Keratinocyte (primary cell): ENCODE results near the gene FOXR2. TPM values are rescaled to one million over a fixed set of nuclear protein-coding genes. Genes with fewer than 3 reads are reported as not detected.

Experiments used
- DNase-seq: peaks from one replicate; pipeline ENCODE4 v3.0.0-alpha.2; 2011; ENCODE audit warnings: low read depth, missing footprints, low spot score
- FAIRE-seq: peaks from 2 replicates; lab custom pipeline; 2011; peaks lifted over from hg19 to GRCh38; lab: Jason Lieb, UNC
- H2AFZ ChIP-seq: 2 replicates; pipeline ENCODE4 v1.6.0; 2012; ENCODE audit warnings: low read length, control low read depth, inconsistent platforms; ENCODE audit not compliant: control insufficient read depth
- H3K27ac ChIP-seq: 2 replicates; pipeline ENCODE4 v1.5.1; 2011; ENCODE audit warnings: low read length; ENCODE audit not compliant: control insufficient read depth, insufficient read depth
- H3K27me3 ChIP-seq: 3 replicates; pipeline ENCODE4 v1.6.0; 2011; ENCODE audit warnings: low read length; ENCODE audit not compliant: control insufficient read depth, insufficient read depth; ENCODE audit errors: extremely low read depth
- H3K36me3 ChIP-seq, 2 experiments: 2 replicates in 1 of 2; 3 replicates in 1 of 2; pipeline ENCODE4 v1.5.1; 2011; ENCODE audit warnings: low read length in 2 of 2, mild to moderate bottlenecking in 1 of 2; ENCODE audit not compliant: control insufficient read depth in 2 of 2, insufficient read depth in 2 of 2; ENCODE audit errors: extremely low read depth in 1 of 2
- H3K4me1 ChIP-seq: 3 replicates; pipeline ENCODE4 v1.5.1; 2011; ENCODE audit warnings: low read length; ENCODE audit not compliant: control insufficient read depth, insufficient read depth; ENCODE audit errors: extremely low read depth
- H3K4me2 ChIP-seq: 3 replicates; pipeline ENCODE4 v1.6.0; 2011; ENCODE audit warnings: low read depth, low read length; ENCODE audit not compliant: control insufficient read depth, insufficient read depth; ENCODE audit errors: extremely low read depth
- H3K4me3 ChIP-seq, 3 experiments: fragments of 200-600 bp in 1 of 3; sonication (generic) in 1 of 3; 2 replicates in 2 of 3; 3 replicates in 1 of 3; pipeline ENCODE4 v1.5.1; 2011 to 2016; ENCODE audit warnings: low read length in 3 of 3, mild to moderate bottlenecking in 3 of 3, control low read depth in 2 of 3, inconsistent platforms in 1 of 3, low read depth in 1 of 3, mixed read lengths in 1 of 3, mixed run types in 1 of 3, moderate library complexity in 1 of 3; ENCODE audit not compliant: control insufficient read depth in 2 of 3, insufficient read depth in 2 of 3; ENCODE audit errors: extremely low read depth in 1 of 3
- H3K79me2 ChIP-seq: 2 replicates; pipeline ENCODE4 v1.6.0; 2012; ENCODE audit warnings: low read length; ENCODE audit not compliant: control insufficient read depth, insufficient read depth
- H3K9ac ChIP-seq: 3 replicates; pipeline ENCODE4 v1.6.0; 2011; ENCODE audit warnings: low read length; ENCODE audit not compliant: control insufficient read depth, insufficient read depth; ENCODE audit errors: extremely low read depth
- H3K9me1 ChIP-seq: 3 replicates; pipeline ENCODE4 v1.6.0; 2011; ENCODE audit warnings: low read length; ENCODE audit not compliant: control insufficient read depth, insufficient read depth; ENCODE audit errors: extremely low read depth
- H3K9me3 ChIP-seq: 2 replicates; pipeline ENCODE4 v1.5.1; 2012; ENCODE audit warnings: low read depth, low read length; ENCODE audit not compliant: control insufficient read depth
- H4K20me1 ChIP-seq: 3 replicates; pipeline ENCODE4 v1.6.0; 2011; ENCODE audit warnings: low read length; ENCODE audit not compliant: control insufficient read depth, insufficient read depth; ENCODE audit errors: extremely low read depth
- EZH2 ChIP-seq: IDR thresholded peaks from one replicate; pipeline ENCODE4 v1.6.1; 2012; ENCODE audit warnings: inconsistent platforms, mild to moderate bottlenecking, low read length, moderate library complexity
- dilution Hi-C: fragments of 300-500 bp; cut with MboI; formaldehyde crosslinking; loops from one replicate; pipeline ENCODE4 v1.7.0; 2020; ENCODE audit warnings: low sequenced_read_pairs; ENCODE audit not compliant: extremely low pct_ligation_motif_present
- polyA plus RNA-seq, 5 experiments: library from polyadenylated mRNA; depleted of rRNA in 3 of 5; stranded (reverse) in 3 of 5; stranded (forward) in 1 of 5; unstranded in 1 of 5; fragments of >200 nt; gene quantifications; 1 replicate in 1 of 5; 2 replicates in 3 of 5; 3 replicates in 1 of 5; pipeline versions ENCODE4 v1.2.1 to v1.2.3, GENCODE V29; 2011 to 2012; ENCODE audit warnings: missing spikeins in 2 of 5, low read depth in 1 of 5, low replicate concordance in 1 of 5
- TF ChIP-seq, protein P1 (sequence below), 3 experiments: IDR thresholded peaks in 1 of 3; conservative IDR thresholded peaks in 1 of 3; optimal IDR thresholded peaks in 1 of 3; 2 replicates in 2 of 3; 3 replicates in 1 of 3; pipeline versions ENCODE3 to v1.5.1; 2011; ENCODE audit warnings: low read length in 3 of 3, mild to moderate bottlenecking in 3 of 3, moderate library complexity in 2 of 3, control low read depth in 1 of 3, inconsistent platforms in 1 of 3; ENCODE audit not compliant: insufficient read depth in 2 of 3; ENCODE audit errors: extremely low read depth in 1 of 3

FOXR2 gene
- polyA plus RNA-seq, 1 donor (not counting 4 experiments of a cell fraction or from before 2014, with no cell fraction given): not detected

DNA sequence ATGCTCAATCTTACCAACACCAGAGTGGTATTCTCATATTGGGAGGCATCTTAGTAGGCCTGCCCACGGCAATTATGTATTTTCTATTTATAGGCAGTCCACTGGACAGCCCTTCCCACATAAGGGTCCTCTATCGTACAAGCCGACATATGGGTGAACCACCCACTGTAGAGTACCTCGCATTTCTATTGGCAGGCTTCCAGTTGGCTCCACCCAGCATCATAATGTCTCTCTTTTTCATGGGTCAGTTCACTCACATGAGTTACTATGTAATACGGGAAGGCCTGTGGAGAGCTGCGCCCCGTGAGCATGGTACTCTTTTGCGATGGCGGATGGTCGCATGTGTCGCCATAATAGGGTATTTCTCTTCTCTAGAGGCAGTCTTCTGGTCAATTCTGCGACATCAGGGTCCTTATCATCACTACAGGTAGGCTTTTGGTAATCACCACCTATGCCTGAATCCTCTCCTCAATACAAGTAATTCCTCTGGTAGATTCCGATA, 29.4 kb upstream of the FOXR2 start:
- Histone ChIP-seq H3K27ac (no peak overlapping the region), H3K4me1 (no peaks in the 10 kb centered on the region), H3K4me2 (no peak overlapping the region), H3K79me2 (no peaks in the 10 kb centered on the region), H3K4me3 (no peak overlapping the region), H3K27me3 (no peaks in the 10 kb centered on the region), H2AFZ (no peak overlapping the region), H3K9me1 (no peaks in the 10 kb centered on the region), H3K9me3 (no peaks in the 10 kb centered on the region), H4K20me1 (no peaks in the 10 kb centered on the region), H3K36me3 (no peaks in the 10 kb centered on the region), H3K9ac (no peak overlapping the region)
- no peak for TF ChIP-seq EZH2
- TF ChIP-seq, protein P1, sequence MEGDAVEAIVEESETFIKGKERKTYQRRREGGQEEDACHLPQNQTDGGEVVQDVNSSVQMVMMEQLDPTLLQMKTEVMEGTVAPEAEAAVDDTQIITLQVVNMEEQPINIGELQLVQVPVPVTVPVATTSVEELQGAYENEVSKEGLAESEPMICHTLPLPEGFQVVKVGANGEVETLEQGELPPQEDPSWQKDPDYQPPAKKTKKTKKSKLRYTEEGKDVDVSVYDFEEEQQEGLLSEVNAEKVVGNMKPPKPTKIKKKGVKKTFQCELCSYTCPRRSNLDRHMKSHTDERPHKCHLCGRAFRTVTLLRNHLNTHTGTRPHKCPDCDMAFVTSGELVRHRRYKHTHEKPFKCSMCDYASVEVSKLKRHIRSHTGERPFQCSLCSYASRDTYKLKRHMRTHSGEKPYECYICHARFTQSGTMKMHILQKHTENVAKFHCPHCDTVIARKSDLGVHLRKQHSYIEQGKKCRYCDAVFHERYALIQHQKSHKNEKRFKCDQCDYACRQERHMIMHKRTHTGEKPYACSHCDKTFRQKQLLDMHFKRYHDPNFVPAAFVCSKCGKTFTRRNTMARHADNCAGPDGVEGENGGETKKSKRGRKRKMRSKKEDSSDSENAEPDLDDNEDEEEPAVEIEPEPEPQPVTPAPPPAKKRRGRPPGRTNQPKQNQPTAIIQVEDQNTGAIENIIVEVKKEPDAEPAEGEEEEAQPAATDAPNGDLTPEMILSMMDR (optimal IDR thresholded peaks at IDR 0.05 in 1 of 3, IDR thresholded peaks at IDR 0.05 in 1 of 3, conservative IDR thresholded peaks at IDR 0.05 in 1 of 3; ENCODE audit: extremely low read depth in 1 of 3, insufficient read depth in 2 of 3, low read length in 3 of 3): no peak
- no peak for FAIRE-seq
- DNase-seq: no peak
- dilution Hi-C loops: no loop called here

DNA sequence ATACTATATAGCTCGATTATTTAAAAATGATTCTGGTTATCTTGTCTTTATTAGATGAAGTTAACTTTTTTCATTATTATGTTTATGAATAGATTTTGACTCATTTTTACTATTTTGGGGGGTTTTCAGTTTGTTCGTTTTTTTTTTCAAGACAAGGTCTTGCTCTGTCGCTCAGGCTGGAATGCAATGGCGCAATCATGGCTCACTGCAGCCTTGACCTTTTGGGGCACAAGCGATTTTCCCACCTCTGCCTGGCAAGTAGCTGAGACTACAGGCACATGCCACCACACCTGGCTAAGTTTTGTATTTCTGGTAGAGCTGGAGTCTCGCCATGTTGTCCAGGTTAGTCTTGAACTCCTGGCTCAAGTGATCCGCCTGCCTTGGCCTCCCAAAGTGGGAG, 24.9 kb upstream of the FOXR2 start:
- dilution Hi-C loops: no loop called here
- Histone ChIP-seq H3K9me1 (no peaks in the 10 kb centered on the region), H3K36me3 (no peaks in the 10 kb centered on the region), H3K9ac (no peak overlapping the region), H3K27me3 (no peaks in the 10 kb centered on the region), H2AFZ (no peak overlapping the region), H3K4me1 (no peaks in the 10 kb centered on the region), H4K20me1 (no peaks in the 10 kb centered on the region), H3K79me2 (no peaks in the 10 kb centered on the region), H3K9me3 (no peaks in the 10 kb centered on the region), H3K27ac (no peak overlapping the region), H3K4me2 (no peak overlapping the region), H3K4me3 (no peak overlapping the region)
- DNase-seq (no peak), FAIRE-seq (no peak)
- no peak for TF ChIP-seq EZH2
- TF ChIP-seq, protein P1 (optimal IDR thresholded peaks at IDR 0.05 in 1 of 3, IDR thresholded peaks at IDR 0.05 in 1 of 3, conservative IDR thresholded peaks at IDR 0.05 in 1 of 3; ENCODE audit: extremely low read depth in 1 of 3, insufficient read depth in 2 of 3, low read length in 3 of 3): no peak
